MG63 (cell line): ENCODE data around the gene SART1. TPM values are rescaled to one million over a fixed set of nuclear protein-coding genes. Genes with fewer than 3 reads are reported as not detected.

Source experiments
- DNase-seq: peaks from one replicate; pipeline ENCODE4 v3.0.0-alpha.2; 2020
- H3K27me3 ChIP-seq: fragments of 250-450 bp; sonication (Bioruptor Pico); 2 replicates; pipeline ENCODE4 v1.5.1; 2020; ENCODE audit warnings: mild to moderate bottlenecking, moderate library complexity
- H3K36me3 ChIP-seq: fragments of 250-450 bp; sonication (Bioruptor Pico); 2 replicates; pipeline ENCODE4 v1.5.1; 2020; ENCODE audit warnings: mild to moderate bottlenecking, moderate library complexity
- H3K4me3 ChIP-seq: fragments of 250-450 bp; sonication (Bioruptor Pico); 2 replicates; pipeline ENCODE4 v1.5.1; 2020; ENCODE audit warnings: mild to moderate bottlenecking, moderate library complexity
- H3K9me3 ChIP-seq: fragments of 250-450 bp; sonication (Bioruptor Pico); 2 replicates; pipeline ENCODE4 v1.5.1; 2020; ENCODE audit warnings: mild to moderate bottlenecking, moderate library complexity
- total RNA-seq: library from RNA; depleted of rRNA; stranded (reverse); fragments of >200 nt; shearing (Covaris generic); gene quantifications from 2 replicates; pipeline ENCODE4 v1.2.3, GENCODE V29; 2014; ENCODE audit warnings: low replicate concordance; rRNA removed

SART1 gene
- total RNA-seq = 38.2 and 45.4 TPM in 2 replicates

GRCh38 chr11:65961267-65962140, at the start of gene SART1:
Gene SART1 (plus strand): TSS chr11:65961734. CDS start chr11:65961781, 47 bp downstream.
- no peaks in the 10 kb centered on the region for H3K27me3 ChIP-seq
- DNase-seq = peak; percentile 98
- H3K4me3 ChIP-seq = peak within 1 kb of the TSS; percentile 87
- H3K9me3 ChIP-seq = no peaks in the 10 kb centered on the region
- peaks cover 37% of the 10 kb centered on the region for H3K36me3 ChIP-seq

- Histone ChIP-seq H3K27me3 (no peaks in the 10 kb centered on the region), H3K4me3 (no peak overlapping the region), H3K9me3 (no peaks in the 10 kb centered on the region), H3K36me3 (peaks cover 15% of the 10 kb centered on the region)
- DNase-seq = peak; percentile 88
Observed at GRCh38 chr11:65912845-65913244, 48.7 kb upstream of the SART1 start.

GRCh38 chr11:65915101-65915820, 46.3 kb upstream of the SART1 start:
- H3K27me3 ChIP-seq = no peaks in the 10 kb centered on the region
- H3K4me3 ChIP-seq = no peak overlapping the region
- no peaks in the 10 kb centered on the region for H3K9me3 ChIP-seq
- peaks cover 27% of the 10 kb centered on the region for H3K36me3 ChIP-seq
- DNase-seq = peak; percentile 72

GRCh38 chr11:65915821-65916251, 45.7 kb upstream of the SART1 start:
- peak; percentile 99 for DNase-seq
- Histone ChIP-seq H3K4me3 (peak overlapping the region; percentile 77), H3K9me3 (no peaks in the 10 kb centered on the region), H3K36me3 (peaks cover 33% of the 10 kb centered on the region), H3K27me3 (no peaks in the 10 kb centered on the region)

- Histone ChIP-seq H3K4me3 (peak overlapping the region; percentile 77), H3K36me3 (peaks cover 35% of the 10 kb centered on the region), H3K9me3 (no peaks in the 10 kb centered on the region), H3K27me3 (no peaks in the 10 kb centered on the region)
- DNase-seq = no peak
Observed at GRCh38 chr11:65916391-65916790, 45.1 kb upstream of the SART1 start.

- H3K36me3 ChIP-seq = peaks cover 42% of the 10 kb centered on the region
- H3K9me3 ChIP-seq = no peaks in the 10 kb centered on the region
- no peaks in the 10 kb centered on the region for H3K27me3 ChIP-seq
- H3K4me3 ChIP-seq = peak overlapping the region; percentile 77
- DNase-seq = no peak
Observed at GRCh38 chr11:65917077-65917433, 44.5 kb upstream of the SART1 start.

GRCh38 chr11:65917434-65918210, 43.9 kb upstream of the SART1 start:
- Histone ChIP-seq H3K9me3 (no peaks in the 10 kb centered on the region), H3K4me3 (peak overlapping the region; percentile 77), H3K36me3 (peaks cover 47% of the 10 kb centered on the region), H3K27me3 (no peaks in the 10 kb centered on the region)
- peak; percentile 83 for DNase-seq

GRCh38 chr11:65918211-65919140, 43.1 kb upstream of the SART1 start, which contains the start of gene C11orf68:
Gene C11orf68 (minus strand): TSS chr11:65919062. CDS start chr11:65919031, 31 bp downstream.
- Histone ChIP-seq H3K27me3 (no peaks in the 10 kb centered on the region), H3K36me3 (peaks cover 56% of the 10 kb centered on the region), H3K4me3 (peak within 1 kb of the TSS; percentile 84), H3K9me3 (no peaks in the 10 kb centered on the region)
- no peak for DNase-seq

- Histone ChIP-seq H3K9me3 (no peaks in the 10 kb centered on the region), H3K4me3 (peak within 1 kb of the TSS; percentile 84), H3K27me3 (no peaks in the 10 kb centered on the region), H3K36me3 (peaks cover 58% of the 10 kb centered on the region)
- DNase-seq = peak; percentile 99
Observed at GRCh38 chr11:65919141-65919572, 42.4 kb upstream of the SART1 start, which contains the start of gene DRAP1. Gene DRAP1 (plus strand): TSS chr11:65919426. CDS start chr11:65919502, 76 bp downstream.

GRCh38 chr11:65919573-65920371, 41.8 kb upstream of the SART1 start:
- peaks cover 58% of the 10 kb centered on the region for H3K36me3 ChIP-seq
- no peaks in the 10 kb centered on the region for H3K27me3 ChIP-seq
- H3K9me3 ChIP-seq = no peaks in the 10 kb centered on the region
- H3K4me3 ChIP-seq = peak overlapping the region; percentile 84
- peak; percentile 51 for DNase-seq

GRCh38 chr11:65920372-65920802, 41.1 kb upstream of the SART1 start:
- H3K36me3 ChIP-seq = peaks cover 59% of the 10 kb centered on the region
- peak overlapping the region; percentile 84 for H3K4me3 ChIP-seq
- no peaks in the 10 kb centered on the region for H3K27me3 ChIP-seq
- DNase-seq = no peak
- H3K9me3 ChIP-seq = no peaks in the 10 kb centered on the region

- Histone ChIP-seq H3K36me3 (peaks cover 65% of the 10 kb centered on the region), H3K4me3 (peak overlapping the region; percentile 84; the same call in 1 of the 2 replicates)
- DNase-seq = no peak
Observed at GRCh38 chr11:65921033-65921555, 40.4 kb upstream of the SART1 start.

GRCh38 chr11:65921876-65922275, 39.7 kb upstream of the SART1 start:
- peaks cover 62% of the 10 kb centered on the region for H3K36me3 ChIP-seq

More at GRCh38 chr11:65921033-65921555, 40.4 kb upstream of the SART1 start:
- no peaks in the 10 kb centered on the region for H3K27me3 ChIP-seq
- H3K9me3 ChIP-seq = no peaks in the 10 kb centered on the region

GRCh38 chr11:65922565-65922964, 39.0 kb upstream of the SART1 start:
- Histone ChIP-seq H3K36me3 (peaks cover 55% of the 10 kb centered on the region), H3K27me3 (no peaks in the 10 kb centered on the region), H3K9me3 (no peaks in the 10 kb centered on the region), H3K4me3 (no peak overlapping the region)
- DNase-seq = no peak

More at GRCh38 chr11:65921876-65922275, 39.7 kb upstream of the SART1 start:
- H3K27me3 ChIP-seq = no peaks in the 10 kb centered on the region
- H3K4me3 ChIP-seq = no peak overlapping the region
- no peaks in the 10 kb centered on the region for H3K9me3 ChIP-seq
- DNase-seq = no peak
